HG03095 (cell line): ENCODE measurements around the gene NAE1.
"Not testable (repeated sequence)": the region's sequence is repeated elsewhere in the genome, so short reads cannot be mapped to it uniquely, and the experiment has no call there.

ENCODE experiments used
- ATAC-seq: cut with Tn5 transposase; IDR thresholded peaks from one replicate; pipeline ENCODE4 v1.9.1; 2021; ENCODE audit warnings: moderate library complexity; ENCODE audit not compliant: unreplicated experiment

Gene NAE1

GRCh38 chr16:66809765-66810164, 21.0 kb downstream of the NAE1 start:
- no peak for ATAC-seq

- ATAC-seq, result no peak
Measured at GRCh38 chr16:66802159-66802558, 28.6 kb downstream of the NAE1 start.

GRCh38 chr16:66801320-66802105, 29.3 kb downstream of the NAE1 start, which contains the start of gene TERB1:
TSS of gene TERB1 (minus strand) at chr16:66801584. CDS start at chr16:66796798, 4,786 bp downstream.
- ATAC-seq, result no peak

- ATAC-seq, result no peak
Measured at GRCh38 chr16:66800856-66801255, 29.9 kb downstream of the NAE1 start.

- no peak for ATAC-seq
Measured at GRCh38 chr16:66798161-66798560, 32.6 kb downstream of the NAE1 start.

GRCh38 chr16:66793984-66794383, 36.8 kb downstream of the NAE1 start:
- ATAC-seq, result not testable (repeated sequence)

- no peak for ATAC-seq
Measured at GRCh38 chr16:66790130-66790733, 40.5 kb downstream of the NAE1 start.

- ATAC-seq, result no peak
Measured at GRCh38 chr16:66787427-66787826, 43.3 kb downstream of the NAE1 start.

GRCh38 chr16:66786551-66786950, 44.2 kb downstream of the NAE1 start:
- no peak for ATAC-seq

- no peak for ATAC-seq
Measured at GRCh38 chr16:66776457-66776856, 54.3 kb downstream of the NAE1 start.

- ATAC-seq, result no peak
Measured at GRCh38 chr16:66774981-66775380, 55.8 kb downstream of the NAE1 start.

- no peak for ATAC-seq
Measured at GRCh38 chr16:66758086-66758485, 72.7 kb downstream of the NAE1 start.

GRCh38 chr16:66754819-66755218, 76.0 kb downstream of the NAE1 start:
- no peak for ATAC-seq

- no peak for ATAC-seq
Measured at GRCh38 chr16:66754211-66754610, 76.6 kb downstream of the NAE1 start.

- no peak for ATAC-seq
Measured at GRCh38 chr16:66752958-66753357, 77.8 kb downstream of the NAE1 start.
